AG08395 (cell line): ENCODE data around the gene HEPHL1.
"Not testable (repeated sequence)": the region's sequence is repeated elsewhere in the genome, so short reads cannot be mapped to it uniquely, and the experiment has no call there.

Experiments
- DNase-seq: peaks from one replicate; pipeline ENCODE4 v3.0.0; 2012; ENCODE audit warnings: mixed read lengths, low spot score

Gene HEPHL1

DNA sequence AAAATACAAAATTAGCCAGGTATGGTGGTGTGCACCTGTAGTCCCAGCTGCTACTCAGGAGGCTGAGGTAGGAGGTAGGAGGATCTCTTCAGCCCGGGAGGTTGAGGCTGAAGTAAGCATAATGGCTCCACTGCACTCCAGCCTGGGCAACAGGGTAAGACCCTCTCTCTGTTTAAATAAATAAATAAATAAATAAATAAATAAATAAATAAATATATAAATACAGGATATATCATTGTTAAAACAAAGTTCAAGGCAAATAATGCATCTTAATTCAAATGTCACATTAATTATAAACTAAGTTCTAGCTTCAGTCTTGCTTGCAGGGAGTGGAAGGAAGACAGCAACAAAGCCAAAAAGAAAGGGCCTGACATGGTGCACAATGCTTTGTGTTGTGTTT lies 63.0 kb downstream of the HEPHL1 start:
- DNase-seq: no peak

DNA sequence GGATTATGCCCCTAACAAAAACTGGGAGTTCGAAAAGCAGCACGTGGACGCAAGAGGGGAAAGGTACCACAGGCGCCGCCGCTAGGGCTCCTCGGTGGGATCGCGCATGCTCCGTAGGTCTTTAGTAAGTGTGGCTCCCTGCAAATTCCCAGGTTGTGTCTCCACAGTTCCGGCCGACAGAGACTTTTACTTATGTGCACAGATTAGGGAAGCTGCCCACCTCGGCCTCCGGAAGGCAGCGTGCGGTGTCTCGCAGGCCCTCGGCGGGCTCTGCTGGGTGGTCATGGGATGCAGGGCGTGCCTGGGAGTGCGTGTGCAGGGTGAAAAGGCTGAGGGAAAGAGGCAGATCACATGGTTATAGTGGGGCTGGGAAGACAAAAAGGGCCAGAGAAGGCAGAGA lies 67.8 kb downstream of the HEPHL1 start:
- DNase-seq: no peak

DNA sequence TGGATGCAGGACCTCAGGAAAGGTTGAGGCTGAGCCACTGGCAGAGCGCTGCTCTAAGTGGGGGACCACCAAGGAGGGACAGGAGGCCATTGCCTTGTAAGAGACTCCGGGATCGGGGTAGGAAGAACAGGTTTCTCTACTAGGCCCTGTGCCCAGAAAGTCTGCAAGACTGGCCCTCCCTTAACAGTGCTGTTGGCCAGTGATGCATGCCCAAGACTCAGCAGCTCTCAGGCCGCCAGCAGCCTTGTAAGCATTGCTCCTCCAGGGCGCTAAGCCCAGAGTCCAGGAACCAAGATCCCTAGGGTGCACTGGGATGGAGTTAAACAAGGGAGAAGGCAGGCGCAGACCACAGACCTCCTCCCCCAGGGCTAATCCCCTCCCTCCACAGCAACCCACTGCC lies 68.2 kb downstream of the HEPHL1 start:
- DNase-seq: no peak

DNA sequence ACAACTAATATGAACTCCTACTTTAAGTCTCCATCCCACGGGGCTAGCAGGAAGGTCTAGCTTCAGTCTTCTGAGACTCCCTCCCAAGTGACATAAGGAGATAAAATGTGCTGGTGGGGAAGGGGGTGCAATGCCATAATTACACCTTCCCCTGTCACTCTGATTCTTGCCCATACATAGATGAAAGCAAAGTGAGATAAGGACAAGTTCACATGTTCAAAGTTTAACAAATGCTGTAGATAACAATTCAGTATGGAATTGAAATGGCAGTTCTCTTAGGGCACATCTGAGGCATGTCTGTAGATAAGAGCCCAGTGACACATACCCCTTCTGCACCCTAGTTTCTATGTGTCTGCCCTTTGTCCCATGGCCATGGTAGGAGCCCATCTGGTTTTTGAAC lies 69.2 kb downstream of the HEPHL1 start:
- no peak for DNase-seq

DNA sequence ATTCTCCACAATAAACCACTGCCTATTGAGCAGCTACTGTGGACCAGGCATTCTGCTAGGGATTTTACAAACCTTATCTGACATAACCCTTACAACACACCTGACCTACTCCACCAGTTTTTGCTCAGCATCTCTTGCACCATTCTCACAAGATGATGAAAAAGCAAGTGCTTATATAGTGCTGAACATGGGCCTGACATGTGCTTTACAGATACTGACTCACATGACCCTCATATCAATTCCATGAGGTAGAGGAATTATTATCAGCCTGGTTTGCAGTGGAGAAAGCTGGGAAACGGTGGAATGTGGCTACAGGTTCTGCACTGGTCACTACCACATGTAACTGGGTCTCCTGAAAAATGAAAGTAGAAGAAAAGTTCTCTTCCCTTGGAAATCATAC lies 69.9 kb downstream of the HEPHL1 start:
- no peak for DNase-seq

DNA sequence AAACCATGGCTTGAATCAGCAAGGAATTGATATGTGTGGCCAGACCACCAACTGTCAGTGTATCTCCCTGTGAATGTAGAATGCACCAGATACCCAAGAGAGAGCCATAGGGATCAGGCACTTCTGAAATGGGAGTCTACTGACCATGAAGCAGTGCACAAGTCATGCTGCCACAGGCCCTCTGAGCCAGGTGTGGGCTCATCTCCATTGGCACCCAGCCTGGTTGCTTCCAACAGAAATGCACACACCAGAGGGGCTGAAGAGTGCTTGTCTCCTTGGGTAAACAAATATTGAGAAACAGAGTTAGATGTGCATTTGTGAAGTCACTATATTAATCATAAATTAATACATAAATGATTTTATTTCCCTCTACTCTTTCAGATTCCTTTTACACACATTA lies 79.1 kb downstream of the HEPHL1 start:
- no peak for DNase-seq

DNA sequence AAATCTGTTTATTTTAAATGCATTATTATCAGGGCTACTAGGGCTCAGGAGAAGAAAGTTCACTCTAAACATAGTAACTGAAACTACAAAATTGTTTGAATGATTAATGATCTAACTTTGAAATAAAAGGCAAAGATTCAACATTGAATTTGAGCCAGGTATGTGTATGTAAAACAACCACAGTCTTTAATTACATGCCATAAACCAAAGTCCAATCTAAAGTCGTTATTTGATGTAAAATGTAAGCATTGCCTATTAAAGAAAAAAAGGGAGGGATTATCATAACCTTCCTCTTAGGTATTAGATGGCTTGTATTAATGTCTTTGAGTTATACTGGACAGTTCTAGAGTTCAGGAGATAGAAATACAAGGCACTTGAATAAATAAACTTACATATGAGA lies 82.3 kb downstream of the HEPHL1 start:
- DNase-seq: no peak

DNA sequence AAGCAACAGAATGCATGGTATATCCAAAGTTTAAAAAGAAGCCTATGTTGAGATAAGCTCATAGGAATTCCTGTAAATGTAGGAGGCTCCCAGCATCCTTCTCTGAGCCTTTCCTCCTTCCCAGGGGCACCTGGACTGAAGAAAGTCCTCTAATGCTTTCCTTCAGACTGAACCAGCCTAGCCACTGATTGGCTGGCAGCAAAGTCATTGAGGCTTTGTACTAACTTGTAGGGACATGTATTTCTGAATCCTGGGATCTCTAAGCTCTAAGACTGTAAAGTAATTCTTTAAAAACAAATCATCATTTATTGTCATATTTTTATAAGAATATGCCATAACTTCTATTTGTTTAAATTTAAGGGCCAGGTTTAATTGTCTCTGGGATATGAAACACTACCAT lies 83.6 kb downstream of the HEPHL1 start:
- DNase-seq: no peak

DNA sequence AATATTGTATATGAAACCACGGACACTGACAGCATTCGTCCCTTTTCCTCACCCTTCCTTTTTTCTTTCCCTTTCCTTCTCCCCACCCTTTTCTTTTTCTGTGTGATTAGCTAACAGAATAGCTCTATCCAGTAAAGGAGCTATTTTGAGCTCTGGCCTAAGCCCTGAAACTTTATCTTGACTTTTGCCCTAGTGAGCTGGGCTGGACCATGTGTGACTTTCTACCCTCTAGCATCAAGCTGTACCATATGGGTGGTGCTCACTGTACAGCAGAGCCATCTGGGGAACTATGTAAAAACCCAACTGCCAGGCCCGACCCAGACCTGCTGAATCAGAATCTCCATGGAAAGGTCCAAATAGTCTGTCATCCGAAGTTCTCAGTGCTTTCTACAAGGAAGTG lies 85.6 kb downstream of the HEPHL1 start:
- no peak for DNase-seq

DNA sequence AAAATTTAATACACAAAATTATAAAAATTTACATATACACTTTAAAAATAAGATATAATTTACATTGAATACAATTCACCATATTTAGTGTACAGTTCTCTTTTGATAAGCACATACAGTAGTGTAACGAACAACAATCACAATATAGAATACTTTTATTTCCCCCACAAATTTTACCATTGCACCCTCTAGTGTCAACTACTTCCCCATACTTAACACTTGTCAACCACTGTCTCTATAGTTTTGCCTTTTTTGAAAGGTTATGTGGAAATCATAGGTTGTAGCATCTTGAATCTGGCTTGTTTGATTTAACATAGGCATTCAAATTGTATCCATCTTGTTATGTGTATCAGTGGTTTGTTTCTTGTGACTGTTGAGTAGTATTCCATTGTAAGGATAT lies 86.2 kb downstream of the HEPHL1 start:
- DNase-seq: no peak

DNA sequence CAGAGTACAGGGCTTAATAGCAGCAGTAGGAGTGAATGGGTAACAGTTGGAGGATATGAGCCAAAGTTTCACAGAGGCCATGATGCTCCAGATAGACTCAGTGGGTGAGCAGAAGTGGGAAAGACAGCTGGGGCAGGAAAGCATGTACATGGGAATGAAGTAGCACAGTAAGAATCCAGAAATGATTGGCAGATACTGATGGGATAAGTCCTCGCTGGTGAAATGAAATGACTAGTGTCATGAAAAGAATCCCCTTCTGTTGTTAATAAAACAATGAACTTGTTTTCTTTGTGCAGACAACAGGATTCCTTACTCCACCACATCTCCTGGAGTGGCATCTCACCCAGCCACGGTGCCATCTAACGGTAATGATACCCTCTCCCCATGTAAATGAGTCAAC lies 90.1 kb downstream of the HEPHL1 start:
- no peak for DNase-seq

DNA sequence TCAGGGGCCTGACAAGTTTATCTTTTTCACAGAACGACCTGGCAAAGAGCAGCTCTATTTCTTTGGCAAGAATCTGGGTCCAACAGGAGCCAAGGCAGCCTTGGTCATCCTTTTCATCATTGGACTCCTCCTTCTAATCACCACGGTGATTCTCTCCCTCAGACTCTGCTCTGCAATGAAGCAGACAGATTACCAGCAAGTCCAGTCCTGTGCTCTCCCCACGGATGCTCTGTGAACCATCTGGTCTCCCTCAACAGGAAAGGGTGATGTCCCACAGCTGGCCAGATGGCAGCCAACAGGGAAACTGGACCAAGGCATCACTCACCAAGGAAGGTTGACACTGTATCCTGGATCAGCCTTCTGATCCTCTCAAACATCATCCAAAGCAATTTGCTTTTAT lies 90.5 kb downstream of the HEPHL1 start:
- no peak for DNase-seq

DNA sequence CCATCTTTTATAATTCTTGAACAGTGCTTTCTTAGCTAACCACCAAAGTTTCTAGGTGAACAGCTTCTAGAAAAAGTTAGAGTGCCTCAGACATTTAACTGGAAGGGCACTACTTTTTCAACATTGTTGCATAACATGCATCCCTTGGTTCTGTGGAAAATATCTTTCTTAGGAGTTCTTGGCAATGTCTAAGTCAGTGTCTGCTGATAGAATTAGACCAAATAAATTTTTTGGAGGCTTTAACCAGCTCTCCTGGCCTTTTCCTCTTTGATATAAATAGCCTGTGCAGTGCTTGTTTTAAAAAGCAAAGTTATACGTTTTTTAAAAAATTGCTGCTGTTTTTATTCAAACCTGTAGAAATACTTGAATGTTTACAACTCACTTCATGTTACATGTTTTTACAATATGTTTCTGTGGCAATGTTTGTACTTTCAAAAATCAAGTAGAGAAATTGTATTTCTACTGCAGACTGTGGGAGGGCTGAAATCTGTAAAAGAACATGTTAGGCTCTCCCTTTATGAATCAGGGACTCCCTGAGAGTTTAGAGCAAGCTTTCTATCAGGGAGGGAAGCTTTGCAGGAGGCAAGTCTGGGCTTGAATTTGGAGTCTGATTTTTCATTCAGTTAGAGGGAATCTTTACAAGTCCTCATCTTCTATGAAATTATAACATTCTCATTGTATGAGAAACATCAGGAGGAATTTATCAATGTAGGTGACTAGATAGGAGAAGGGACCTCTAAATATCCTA lies 91.2 kb downstream of the HEPHL1 start:
- no peak for DNase-seq

DNA sequence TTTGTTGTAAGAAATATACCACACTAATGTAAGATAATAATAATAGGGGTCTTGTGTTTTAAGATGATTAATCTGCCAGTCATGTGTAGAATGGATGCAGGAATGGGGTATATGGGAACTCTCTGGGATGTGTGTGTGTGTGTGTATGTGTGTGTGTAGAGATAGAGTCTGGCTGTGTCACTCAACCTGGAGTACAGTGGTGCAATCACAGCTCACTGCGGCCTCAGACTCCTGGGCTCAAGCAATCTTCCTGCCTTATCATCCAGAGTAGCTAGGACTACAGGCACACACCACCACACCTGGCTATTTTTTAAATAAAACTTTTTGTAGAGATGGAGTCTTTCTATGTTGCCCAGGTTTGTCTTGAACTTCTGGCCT lies 96.0 kb downstream of the HEPHL1 start:
- DNase-seq: no peak

DNA sequence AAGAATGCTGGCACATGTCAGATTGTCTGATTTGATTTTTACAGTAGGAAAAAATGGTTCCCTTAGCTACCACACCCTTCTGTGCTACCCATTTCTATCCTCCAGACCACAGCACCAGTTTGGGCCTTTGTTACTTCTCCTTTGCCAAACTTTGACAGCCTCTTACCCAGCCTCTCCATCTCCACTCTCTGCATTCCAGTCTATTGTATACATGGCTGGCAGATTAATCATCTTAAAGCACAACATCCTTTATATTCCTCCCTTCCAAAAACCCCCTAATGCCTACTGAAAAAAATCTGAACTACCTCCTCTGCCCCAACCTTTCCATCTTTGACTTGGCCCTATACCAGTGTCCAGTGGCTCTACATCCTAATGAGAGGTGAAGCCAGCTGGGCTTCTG lies 96.7 kb downstream of the HEPHL1 start:
- no peak for DNase-seq

DNA sequence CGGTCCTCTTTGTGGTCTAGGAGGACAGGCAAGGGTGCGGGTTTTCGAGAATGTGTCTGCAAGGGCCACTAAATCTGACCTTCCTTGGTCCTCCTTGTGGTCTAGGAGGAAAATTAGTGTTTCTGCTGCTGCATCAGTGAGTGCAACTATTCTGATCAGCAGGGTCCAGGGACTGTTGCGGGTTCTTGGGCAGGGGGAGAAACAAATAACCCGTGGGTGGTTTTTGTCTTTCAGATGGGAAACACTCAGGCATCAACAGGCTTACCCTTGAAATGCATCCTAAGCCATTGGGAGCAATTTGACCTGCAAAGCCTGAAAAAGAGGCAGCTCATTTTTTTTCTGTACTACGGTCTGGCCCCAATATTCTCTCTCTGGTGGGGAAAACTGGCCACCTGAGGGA lies 98.5 kb downstream of the HEPHL1 start:
- DNase-seq: not testable (repeated sequence)

DNA sequence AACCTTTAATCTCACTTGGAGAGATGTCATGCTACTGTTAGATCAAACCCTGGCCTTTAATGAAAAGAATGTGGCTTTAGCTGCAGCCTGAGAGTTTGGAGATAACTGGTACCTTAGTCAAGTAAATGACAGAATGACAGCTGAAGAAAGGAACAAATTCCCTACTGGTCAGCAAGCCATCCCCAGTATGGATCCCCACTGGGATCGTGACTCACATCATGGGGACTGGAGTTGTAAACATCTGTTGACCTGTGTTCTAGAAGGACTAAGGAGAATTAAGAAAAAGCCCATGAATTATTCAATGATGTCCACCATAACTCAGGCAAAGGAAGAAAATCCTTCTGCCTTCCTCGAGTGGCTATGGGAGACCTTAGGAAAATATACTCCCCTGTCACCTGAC lies 99.4 kb downstream of the HEPHL1 start:
- DNase-seq: not testable (repeated sequence)

DNA sequence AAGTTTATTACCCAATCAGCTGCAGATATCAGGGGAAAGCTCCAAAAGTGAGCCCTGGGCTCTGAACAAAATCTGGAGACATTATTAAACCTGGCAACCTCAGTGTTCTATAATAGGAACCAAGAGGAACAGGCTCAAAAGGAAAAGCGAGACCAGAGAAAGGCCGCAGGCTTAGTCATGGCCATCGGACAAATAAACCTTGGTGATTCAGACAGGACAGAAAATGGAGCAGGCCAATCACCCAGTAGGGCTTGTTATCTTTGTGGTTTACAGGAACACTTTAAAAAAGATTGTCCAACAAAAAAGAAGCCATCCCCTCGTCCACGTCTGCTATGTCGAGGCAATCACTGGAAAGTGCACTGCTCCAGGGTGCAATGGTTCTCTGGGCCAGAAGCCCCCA lies 99.8 kb downstream of the HEPHL1 start:
- DNase-seq: no peak

DNA sequence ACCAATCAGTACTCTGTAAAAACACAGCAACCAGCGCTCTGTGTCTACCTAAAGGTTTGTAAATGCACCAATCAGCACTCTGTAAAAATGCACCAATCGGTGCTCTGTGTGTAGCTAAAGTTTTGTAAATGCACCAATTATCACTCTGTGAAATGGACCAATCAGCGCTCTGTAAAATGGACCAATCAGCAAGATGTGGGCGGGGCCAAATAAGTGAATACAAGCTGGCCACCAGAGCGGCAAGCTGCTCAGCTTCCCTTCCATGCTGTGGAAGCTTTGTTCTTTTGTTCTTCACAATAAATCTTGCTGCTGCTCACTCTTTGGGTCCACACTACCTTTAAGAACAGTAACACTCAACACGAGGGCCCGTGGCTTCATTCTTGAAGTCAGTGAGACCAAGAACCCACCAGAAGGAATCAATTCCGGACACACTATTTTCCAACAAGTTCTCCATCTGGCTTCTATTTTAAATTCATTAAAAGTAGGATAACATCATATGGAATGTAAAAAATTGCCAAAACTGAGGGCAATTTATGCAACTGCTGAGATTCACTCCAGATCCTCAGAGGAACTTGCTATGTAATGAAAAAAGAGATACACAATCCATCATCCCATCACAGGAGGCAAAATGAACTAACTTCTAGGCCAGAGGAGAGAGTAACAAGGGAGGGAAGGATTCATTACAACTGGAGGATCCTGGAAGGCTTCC lies 104.4 kb downstream of the HEPHL1 start:
- no peak for DNase-seq

DNA sequence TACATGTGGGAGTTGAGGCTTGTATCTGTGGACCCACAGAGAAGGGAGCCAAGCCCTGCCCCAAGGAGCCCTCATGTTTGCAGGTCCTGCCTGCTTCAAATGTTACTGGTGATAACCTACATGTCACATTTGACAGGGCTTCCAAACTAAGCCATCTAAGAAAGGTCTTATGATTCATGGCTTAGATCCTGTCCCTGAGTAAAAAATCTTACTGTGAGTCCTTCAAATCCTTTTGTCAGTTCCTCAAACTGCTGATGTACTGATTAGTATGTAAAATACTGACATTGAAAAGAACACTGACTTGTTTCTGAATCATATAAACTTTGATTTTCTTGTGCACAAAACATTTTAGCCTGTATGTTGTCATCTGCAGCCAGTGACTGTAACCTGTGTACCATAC lies 106.5 kb downstream of the HEPHL1 start:
- DNase-seq: no peak

DNA sequence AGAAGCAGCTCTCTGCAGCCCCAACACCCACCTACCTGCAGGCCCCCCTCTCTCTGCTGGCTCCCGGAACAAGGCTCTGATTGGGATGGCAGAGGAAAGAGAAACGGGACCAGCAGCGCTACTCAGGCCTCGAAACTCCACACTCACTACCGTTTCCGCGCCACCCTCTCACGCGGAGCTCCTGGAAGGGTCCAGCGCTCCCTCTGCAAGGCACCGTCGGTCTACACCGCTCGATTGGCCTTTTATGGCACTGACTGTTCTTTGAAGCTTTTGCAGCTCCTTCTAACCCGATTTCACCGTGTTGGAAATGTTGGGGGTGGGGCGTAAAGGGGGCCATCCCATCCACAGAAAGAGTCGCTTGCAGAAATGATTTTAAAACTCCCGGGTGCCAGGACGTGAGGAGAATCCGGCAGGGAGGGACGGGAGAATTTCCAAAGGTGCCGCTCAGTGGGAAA lies 107.2 kb downstream of the HEPHL1 start:
- DNase-seq: no peak

DNA sequence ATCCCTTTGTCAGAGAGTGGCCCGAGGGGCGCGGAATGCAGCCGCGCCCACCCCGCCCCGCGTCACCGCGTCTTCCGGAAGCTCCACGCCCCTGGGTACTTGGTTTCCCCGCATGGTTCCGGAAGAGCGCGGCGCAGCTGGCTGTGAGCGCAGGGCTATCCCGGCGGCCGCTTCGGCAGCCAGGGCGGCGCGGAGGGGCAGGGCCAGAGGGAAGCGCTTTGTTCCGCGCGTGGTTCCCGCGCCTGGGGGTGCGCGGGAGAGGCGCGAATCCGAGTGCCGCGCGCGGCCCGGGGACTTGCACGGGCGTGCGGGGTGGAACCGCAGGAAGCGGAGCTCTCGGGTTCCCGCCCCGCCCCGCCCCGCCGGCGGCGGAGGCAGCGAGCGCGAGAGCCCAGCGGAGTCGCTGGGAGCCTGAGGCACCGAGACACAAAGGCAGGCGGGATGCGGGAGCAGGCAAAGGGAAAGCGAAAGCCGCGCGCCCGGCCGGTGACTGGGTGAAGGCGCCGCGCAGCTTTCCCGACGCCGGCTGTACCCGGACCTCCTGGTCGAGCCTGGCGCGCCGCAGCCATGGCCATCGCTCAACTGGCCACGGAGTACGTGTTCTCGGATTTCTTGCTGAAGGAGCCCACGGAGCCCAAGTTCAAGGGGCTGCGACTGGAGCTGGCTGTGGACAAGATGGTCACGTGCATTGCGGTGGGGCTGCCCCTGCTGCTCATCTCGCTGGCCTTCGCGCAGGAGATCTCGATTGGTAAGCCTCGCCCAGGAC lies 107.8 kb downstream of the HEPHL1 start, which contains the start of gene PANX1:
Gene PANX1 (plus strand): TSS at position 96 of the 766 bp plus-strand sequence. CDS start 472 bp downstream, at position 568.
- DNase-seq: peak; percentile 70
